Medulla oblongata (tissue), 1 donor: ENCODE measurements around the gene SERINC3.

Experiments used
- DNase-seq: peaks from one replicate; pipeline ENCODE4 v3.0.0-alpha.2; 2015; ENCODE audit errors: extremely low spot score

Gene SERINC3

GRCh38 chr20:44532981-44533331 is 11.1 kb upstream of the SERINC3 start:
- no peak for DNase-seq

- DNase-seq, result no peak
Measured at GRCh38 chr20:44532259-44532980, 10.6 kb upstream of the SERINC3 start.

GRCh38 chr20:44528309-44528708 is 6.4 kb upstream of the SERINC3 start:
- DNase-seq, result no peak

GRCh38 chr20:44527716-44528199 is 5.9 kb upstream of the SERINC3 start:
- no peak for DNase-seq

GRCh38 chr20:44526129-44526528 is 4.3 kb upstream of the SERINC3 start:
- no peak for DNase-seq

GRCh38 chr20:44523746-44524145 is 1.9 kb upstream of the SERINC3 start:
- no peak for DNase-seq

GRCh38 chr20:44522841-44523240 is 971 bp upstream of the SERINC3 start:
- DNase-seq, result no peak

- no peak for DNase-seq
Measured at GRCh38 chr20:44520881-44521280, 989 bp downstream of the SERINC3 start.

- no peak for DNase-seq
Measured at GRCh38 chr20:44518248-44518647, 3.6 kb downstream of the SERINC3 start.

GRCh38 chr20:44517454-44517853 is 4.4 kb downstream of the SERINC3 start:
- no peak for DNase-seq

GRCh38 chr20:44516491-44516890 is 5.4 kb downstream of the SERINC3 start:
- DNase-seq, result no peak

GRCh38 chr20:44513871-44514270 is 8.0 kb downstream of the SERINC3 start:
- no peak for DNase-seq

GRCh38 chr20:44509762-44510161 is 12.1 kb downstream of the SERINC3 start:
- DNase-seq, result no peak

GRCh38 chr20:44504402-44505307 is 17.2 kb downstream of the SERINC3 start:
- no peak for DNase-seq

- no peak for DNase-seq
Measured at GRCh38 chr20:44502968-44503367, 18.9 kb downstream of the SERINC3 start.

- DNase-seq, result no peak
Measured at GRCh38 chr20:44501448-44501847, 20.4 kb downstream of the SERINC3 start.

- DNase-seq, result no peak
Measured at GRCh38 chr20:44500221-44500620, 21.6 kb downstream of the SERINC3 start.

- no peak for DNase-seq
Measured at GRCh38 chr20:44497761-44498160, 24.1 kb downstream of the SERINC3 start.

GRCh38 chr20:44496976-44497375 is 24.9 kb downstream of the SERINC3 start:
- no peak for DNase-seq

GRCh38 chr20:44495802-44496481 is 25.9 kb downstream of the SERINC3 start:
- no peak for DNase-seq

- no peak for DNase-seq
Measured at GRCh38 chr20:44495257-44495656, 26.6 kb downstream of the SERINC3 start.

GRCh38 chr20:44494681-44495080 is 27.2 kb downstream of the SERINC3 start:
- no peak for DNase-seq
